ENCODE results near the gene L3MBTL4.
"Not testable (repeated sequence)": the region's sequence is repeated elsewhere in the genome, so short reads cannot be mapped to it uniquely, and the experiment has no call there.

Gene L3MBTL4

DNA sequence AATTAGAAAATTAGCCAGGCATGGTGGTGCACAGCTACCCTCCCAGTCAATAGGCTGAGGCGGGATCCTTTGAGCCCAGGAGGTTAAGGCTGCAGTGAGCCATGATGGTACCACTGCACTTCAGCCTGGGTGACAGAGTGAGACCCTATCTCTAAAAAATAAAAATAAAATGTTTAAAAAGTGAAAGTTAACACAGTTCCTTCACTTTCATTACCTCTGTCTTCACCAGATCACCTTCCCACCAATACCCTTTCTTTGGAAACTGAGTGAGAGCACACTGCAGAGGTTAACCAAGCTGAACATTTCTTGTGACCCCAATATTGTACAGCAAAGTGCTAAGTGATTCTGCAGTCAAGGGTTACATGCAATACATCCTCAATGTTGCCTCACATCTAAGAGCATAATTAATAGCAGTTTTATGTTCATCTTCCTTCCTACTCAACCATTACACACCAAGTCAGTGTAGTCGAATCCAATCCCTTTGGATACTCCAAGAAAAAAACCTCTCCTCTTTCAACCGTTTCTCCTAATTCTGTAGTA, 1.7 kb downstream of the L3MBTL4 start:
- Histone ChIP-seq H3K27me3 (replicated peaks) (peaks cover 16% of the 10 kb centered on the region), H3K36me3 (replicated peaks) (no peaks in the 10 kb centered on the region), H3K4me3 (ENCODE audit: low read depth, low read length) (no peak overlapping the region), H3K27ac (no peak overlapping the region)
- DNase-seq = no peak
- TF ChIP-seq, protein P1, sequence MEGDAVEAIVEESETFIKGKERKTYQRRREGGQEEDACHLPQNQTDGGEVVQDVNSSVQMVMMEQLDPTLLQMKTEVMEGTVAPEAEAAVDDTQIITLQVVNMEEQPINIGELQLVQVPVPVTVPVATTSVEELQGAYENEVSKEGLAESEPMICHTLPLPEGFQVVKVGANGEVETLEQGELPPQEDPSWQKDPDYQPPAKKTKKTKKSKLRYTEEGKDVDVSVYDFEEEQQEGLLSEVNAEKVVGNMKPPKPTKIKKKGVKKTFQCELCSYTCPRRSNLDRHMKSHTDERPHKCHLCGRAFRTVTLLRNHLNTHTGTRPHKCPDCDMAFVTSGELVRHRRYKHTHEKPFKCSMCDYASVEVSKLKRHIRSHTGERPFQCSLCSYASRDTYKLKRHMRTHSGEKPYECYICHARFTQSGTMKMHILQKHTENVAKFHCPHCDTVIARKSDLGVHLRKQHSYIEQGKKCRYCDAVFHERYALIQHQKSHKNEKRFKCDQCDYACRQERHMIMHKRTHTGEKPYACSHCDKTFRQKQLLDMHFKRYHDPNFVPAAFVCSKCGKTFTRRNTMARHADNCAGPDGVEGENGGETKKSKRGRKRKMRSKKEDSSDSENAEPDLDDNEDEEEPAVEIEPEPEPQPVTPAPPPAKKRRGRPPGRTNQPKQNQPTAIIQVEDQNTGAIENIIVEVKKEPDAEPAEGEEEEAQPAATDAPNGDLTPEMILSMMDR (IDR thresholded peaks at IDR 0.05; ENCODE audit: low read depth, low read length, missing control alignments) = no peak
- in situ Hi-C loops (cut with HindIII; ENCODE audit: low pct_ligation_motif_present, low sequenced_read_pairs) = no loop called here

DNA sequence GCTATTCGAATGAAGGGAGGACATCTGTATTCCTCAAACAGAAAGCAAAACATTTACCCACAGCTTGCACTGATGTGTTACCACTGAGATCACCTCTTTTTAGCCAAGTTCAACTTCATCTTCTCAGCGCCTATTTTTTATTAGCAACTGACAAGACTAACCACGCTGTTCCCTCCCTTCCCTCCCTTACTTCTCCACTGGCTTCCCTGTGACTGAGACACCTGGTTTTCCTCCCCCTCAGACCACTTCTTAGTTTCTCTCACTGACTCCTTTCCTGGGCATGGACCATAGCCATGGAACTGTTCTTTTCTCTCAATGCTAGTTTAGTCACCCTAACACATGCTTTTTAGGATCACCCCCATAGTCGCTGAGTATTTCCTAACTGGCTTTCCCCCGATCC, 3.3 kb downstream of the L3MBTL4 start:
- Histone ChIP-seq H3K27ac (no peak overlapping the region), H3K36me3 (replicated peaks) (no peaks in the 10 kb centered on the region), H3K27me3 (replicated peaks) (peaks cover 16% of the 10 kb centered on the region), H3K4me3 (ENCODE audit: low read depth, low read length) (no peak overlapping the region)
- in situ Hi-C loops (cut with HindIII; ENCODE audit: low pct_ligation_motif_present, low sequenced_read_pairs) = no loop called here
- DNase-seq = no peak
- TF ChIP-seq, protein P1 (IDR thresholded peaks at IDR 0.05; ENCODE audit: low read depth, low read length, missing control alignments) = no peak

DNA sequence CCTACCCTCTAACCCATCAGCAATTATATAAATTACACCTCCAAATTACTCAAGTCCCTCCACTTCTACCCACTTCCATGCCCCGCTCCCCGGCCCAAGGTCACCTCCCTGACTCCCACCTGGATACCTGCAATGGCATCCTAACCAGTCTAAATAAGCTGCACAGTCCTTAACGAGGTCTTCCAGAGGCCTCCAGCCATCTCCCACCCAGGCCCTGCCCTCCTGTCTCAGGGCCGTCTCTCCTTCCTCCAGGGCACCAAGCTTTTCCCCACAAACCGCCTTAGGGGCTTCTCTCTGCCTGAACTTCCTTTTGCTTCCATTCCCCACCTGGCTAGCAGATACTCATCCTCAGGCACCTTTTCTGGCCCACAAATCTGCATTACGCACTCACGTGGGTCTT, 4.8 kb downstream of the L3MBTL4 start:
- Histone ChIP-seq H3K4me3 (ENCODE audit: low read depth, low read length) (no peak overlapping the region), H3K36me3 (replicated peaks) (no peaks in the 10 kb centered on the region), H3K27me3 (replicated peaks) (peaks cover 13% of the 10 kb centered on the region), H3K27ac (no peak overlapping the region)
- DNase-seq = no peak
- TF ChIP-seq, protein P1 (IDR thresholded peaks at IDR 0.05; ENCODE audit: low read depth, low read length, missing control alignments) = no peak
- in situ Hi-C loops (cut with HindIII; ENCODE audit: low pct_ligation_motif_present, low sequenced_read_pairs) = no loop called here

DNA sequence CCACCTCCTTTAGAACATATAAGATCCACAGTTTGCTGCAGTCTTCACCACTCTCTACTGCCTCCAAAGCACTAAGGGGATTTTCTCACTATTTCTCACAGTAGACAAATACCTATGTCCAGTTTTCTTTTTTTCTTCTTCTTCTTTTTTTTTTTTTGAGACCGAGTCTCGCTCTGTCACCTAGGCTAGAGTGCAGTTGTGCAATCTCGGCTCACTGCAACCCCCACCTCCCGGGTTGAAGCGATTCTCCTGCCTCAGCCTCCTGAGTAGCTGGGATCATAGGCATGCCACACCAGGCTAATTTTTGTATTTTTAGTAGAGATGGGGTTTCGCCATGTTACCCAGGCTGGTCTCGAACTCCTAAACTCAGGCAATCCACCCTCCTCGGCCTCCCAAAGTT, 6.2 kb downstream of the L3MBTL4 start:
- H3K36me3 ChIP-seq (replicated peaks); DNase-seq; H3K4me3 ChIP-seq (ENCODE audit: low read depth, low read length); H3K27ac ChIP-seq; in situ Hi-C loops (cut with HindIII; ENCODE audit: low pct_ligation_motif_present, low sequenced_read_pairs); H3K27me3 ChIP-seq (replicated peaks): not testable (repeated sequence)

DNA sequence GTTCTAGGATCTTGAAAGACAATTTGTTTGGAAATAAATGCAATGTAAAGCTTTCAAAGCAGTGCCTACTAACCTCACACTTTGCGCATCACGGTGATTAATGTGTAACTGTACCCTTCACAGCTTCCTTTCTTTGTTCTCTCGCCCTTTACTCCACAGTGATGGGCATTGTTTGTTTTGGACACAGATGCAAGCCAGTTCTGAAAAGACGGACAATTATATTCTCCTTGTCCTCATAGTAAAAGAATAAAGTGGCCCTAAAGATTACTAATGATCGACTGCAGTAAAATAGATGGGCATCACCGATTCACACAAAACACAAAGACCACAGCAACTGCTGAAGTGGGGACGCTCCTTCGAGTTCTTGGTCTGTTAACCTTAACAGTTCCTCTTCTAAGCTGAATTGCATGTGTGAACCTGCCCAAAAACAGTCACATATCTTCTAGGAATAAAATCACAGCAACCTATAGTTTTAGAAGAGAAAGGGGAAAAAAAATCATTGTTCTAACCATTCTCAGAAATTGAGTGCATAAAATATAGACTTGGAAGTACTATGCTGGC, 7.7 kb downstream of the L3MBTL4 start:
- no peak overlapping the region for H3K27ac ChIP-seq
- TF ChIP-seq, protein P1 (IDR thresholded peaks at IDR 0.05; ENCODE audit: low read depth, low read length, missing control alignments) = no peak
- no peaks in the 10 kb centered on the region for H3K36me3 ChIP-seq (replicated peaks)
- DNase-seq = no peak
- no peaks in the 10 kb centered on the region for H3K27me3 ChIP-seq (replicated peaks)
- no peak overlapping the region for H3K4me3 ChIP-seq (ENCODE audit: low read depth, low read length)
- in situ Hi-C loops (cut with HindIII; ENCODE audit: low pct_ligation_motif_present, low sequenced_read_pairs) = no loop called here

DNA sequence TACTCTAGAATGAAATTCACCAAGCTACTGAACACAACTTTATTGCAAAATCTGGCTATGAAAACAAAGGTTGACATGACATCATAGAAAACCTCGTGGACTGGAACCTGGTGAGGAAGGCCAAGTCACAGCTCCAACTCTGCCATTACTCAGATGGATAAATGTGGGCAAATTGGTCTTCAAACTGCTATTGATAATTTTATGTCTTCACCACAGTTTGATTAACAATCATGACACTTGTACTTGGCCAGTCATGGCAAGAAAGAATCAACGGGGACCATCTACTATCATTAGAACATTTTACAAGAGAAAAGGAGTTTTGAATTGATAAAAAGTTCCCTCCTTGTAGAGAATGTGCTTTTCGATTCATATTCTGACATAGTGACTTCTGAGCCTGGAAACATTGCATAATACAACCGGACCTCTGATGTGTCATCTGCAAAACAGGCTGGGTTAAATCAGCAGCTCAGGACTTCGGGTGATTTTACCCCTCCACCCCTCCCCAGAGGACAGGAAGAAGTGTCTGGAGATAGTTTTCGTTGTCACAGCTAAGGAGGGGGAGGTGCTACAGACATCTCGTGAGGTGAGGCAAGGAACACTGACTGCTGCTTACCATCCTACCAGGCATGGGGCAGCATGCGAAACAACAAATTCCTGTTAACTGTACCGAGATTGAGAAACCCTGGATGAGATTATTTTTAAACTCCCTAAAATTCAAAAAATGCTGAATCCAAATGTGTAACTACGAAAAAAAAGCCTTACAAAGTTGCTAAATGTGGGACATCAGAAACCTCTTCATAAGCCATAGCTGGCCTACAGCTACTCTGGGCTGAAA, 8.4 kb downstream of the L3MBTL4 start:
- Histone ChIP-seq H3K4me3 (ENCODE audit: low read depth, low read length) (no peak overlapping the region), H3K36me3 (replicated peaks) (no peaks in the 10 kb centered on the region), H3K27ac (no peak overlapping the region), H3K27me3 (replicated peaks) (no peaks in the 10 kb centered on the region)
- TF ChIP-seq, protein P1 (IDR thresholded peaks at IDR 0.05; ENCODE audit: low read depth, low read length, missing control alignments) = no peak
- in situ Hi-C loops (cut with HindIII; ENCODE audit: low pct_ligation_motif_present, low sequenced_read_pairs) = no loop called here
- peak; percentile 53 for DNase-seq
